Calu3 (cell line): ENCODE results near the gene FZD1. TPM values are rescaled to one million over a fixed set of nuclear protein-coding genes. Genes with fewer than 3 reads are reported as not detected.
"Not testable (repeated sequence)": the region's sequence is repeated elsewhere in the genome, so short reads cannot be mapped to it uniquely, and the experiment has no call there.

Experiments
- BruUV-seq: library from RNA; stranded (reverse); fragments of 400-500 nt; replicated peaks from 2 replicates; lab custom pipeline; 2021; lab: Mats Ljungman, UMichigan
- CTCF ChIA-PET: fragments of 300-600 bp; sonication (Branson Sonifier 250); formaldehyde crosslinking; loops from one replicate; lab custom pipeline; 2022; ENCODE audit warnings: antibody characterized with exemption; lab: Charles Lee
- DNase-seq: peaks from one replicate; pipeline ENCODE4 v3.0.0; 2022
- H3K27ac Mint-ChIP-seq: one replicate; pipeline ENCODE4 v1.8.0; 2022; ENCODE audit warnings: mixed read lengths; ENCODE audit not compliant: unreplicated experiment
- H3K27me3 Mint-ChIP-seq: one replicate; pipeline ENCODE4 v1.8.0; 2022; ENCODE audit warnings: mixed read lengths; ENCODE audit not compliant: unreplicated experiment
- H3K36me3 Mint-ChIP-seq: one replicate; pipeline ENCODE4 v1.8.0; 2022; ENCODE audit warnings: mild to moderate bottlenecking, moderate library complexity, mixed read lengths; ENCODE audit not compliant: insufficient read depth, unreplicated experiment
- H3K4me1 Mint-ChIP-seq: one replicate; pipeline ENCODE4 v1.8.0; 2022; ENCODE audit warnings: mild to moderate bottlenecking, low read depth, mixed read lengths; ENCODE audit not compliant: unreplicated experiment
- H3K4me3 Mint-ChIP-seq: one replicate; pipeline ENCODE4 v1.8.0; 2022; ENCODE audit warnings: mild to moderate bottlenecking, low read depth, moderate library complexity, mixed read lengths; ENCODE audit not compliant: unreplicated experiment
- H3K9me3 Mint-ChIP-seq: one replicate; pipeline ENCODE4 v1.8.0; 2022; ENCODE audit warnings: low read depth, mixed read lengths; ENCODE audit not compliant: unreplicated experiment
- intact Hi-C: fragments of 100-400 bp; cut with micrococcal nuclease; formaldehyde crosslinking; loops from one replicate; pipeline ENCODE4 v1.10.0; 2022; ENCODE audit not compliant: unreplicated experiment
- total RNA-seq: library from RNA; stranded (reverse); gene quantifications from 2 replicates; pipeline ENCODE4 v1.2.3, GENCODE V29; 2022
- TF ChIP-seq, protein P1 (sequence below): fragments of 200-600 bp; IDR thresholded peaks from one replicate; pipeline ENCODE4 v1.8.0; 2022; ENCODE audit warnings: antibody characterized with exemption; ENCODE audit not compliant: unreplicated experiment

The FZD1 gene
- total RNA-seq, 1 experiment from 2014 or later, result 3.7 TPM

DNA sequence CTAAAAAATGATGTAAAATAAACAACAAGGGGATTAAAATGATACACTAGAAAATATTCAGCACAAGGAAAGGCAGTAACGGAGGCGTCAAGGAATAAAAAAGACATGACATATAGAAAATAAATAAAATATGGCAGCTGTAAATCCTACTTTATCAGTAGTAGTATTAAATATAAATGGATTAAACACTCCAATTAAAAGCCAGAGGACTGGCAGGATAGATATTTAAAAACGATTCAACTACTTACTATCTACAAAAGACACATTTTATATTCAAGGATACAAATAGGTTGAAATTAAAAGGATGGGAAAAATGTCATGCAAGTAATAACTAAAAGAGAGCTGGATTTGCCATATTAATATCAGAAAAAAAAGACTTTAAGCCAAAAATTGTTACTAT lies 43.2 kb downstream of the FZD1 start:
- TF ChIP-seq, protein P1, sequence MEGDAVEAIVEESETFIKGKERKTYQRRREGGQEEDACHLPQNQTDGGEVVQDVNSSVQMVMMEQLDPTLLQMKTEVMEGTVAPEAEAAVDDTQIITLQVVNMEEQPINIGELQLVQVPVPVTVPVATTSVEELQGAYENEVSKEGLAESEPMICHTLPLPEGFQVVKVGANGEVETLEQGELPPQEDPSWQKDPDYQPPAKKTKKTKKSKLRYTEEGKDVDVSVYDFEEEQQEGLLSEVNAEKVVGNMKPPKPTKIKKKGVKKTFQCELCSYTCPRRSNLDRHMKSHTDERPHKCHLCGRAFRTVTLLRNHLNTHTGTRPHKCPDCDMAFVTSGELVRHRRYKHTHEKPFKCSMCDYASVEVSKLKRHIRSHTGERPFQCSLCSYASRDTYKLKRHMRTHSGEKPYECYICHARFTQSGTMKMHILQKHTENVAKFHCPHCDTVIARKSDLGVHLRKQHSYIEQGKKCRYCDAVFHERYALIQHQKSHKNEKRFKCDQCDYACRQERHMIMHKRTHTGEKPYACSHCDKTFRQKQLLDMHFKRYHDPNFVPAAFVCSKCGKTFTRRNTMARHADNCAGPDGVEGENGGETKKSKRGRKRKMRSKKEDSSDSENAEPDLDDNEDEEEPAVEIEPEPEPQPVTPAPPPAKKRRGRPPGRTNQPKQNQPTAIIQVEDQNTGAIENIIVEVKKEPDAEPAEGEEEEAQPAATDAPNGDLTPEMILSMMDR, result no peak
- BruUV-seq, result no TSS peak
- Mint-ChIP-seq H3K27ac (no peak overlapping the region), H3K36me3 (no peaks in the 10 kb centered on the region), H3K27me3 (no peaks in the 10 kb centered on the region), H3K9me3 (no peaks in the 10 kb centered on the region), H3K4me3 (no peak overlapping the region), H3K4me1 (no peaks in the 10 kb centered on the region)
- no peak for DNase-seq
- CTCF ChIA-PET, result no interaction called here
- intact Hi-C loops, result no loop called here

DNA sequence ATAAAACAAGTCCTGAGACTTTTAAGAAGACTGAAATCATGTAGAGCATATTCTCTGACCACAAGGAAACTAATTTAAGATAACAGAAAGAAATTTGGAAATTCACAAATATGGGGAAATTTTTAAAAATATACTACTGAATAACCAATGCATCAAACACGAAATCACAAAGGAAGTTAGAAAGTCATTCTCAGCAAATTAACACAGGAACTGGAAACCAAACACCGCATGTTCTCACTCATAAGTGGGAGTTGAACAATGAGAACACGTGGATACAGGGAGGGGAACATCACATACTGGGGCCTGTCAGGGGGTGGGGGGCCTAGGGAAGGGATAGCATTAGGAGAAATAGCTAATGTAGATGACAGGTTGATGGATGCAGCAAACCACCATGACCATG lies 44.0 kb downstream of the FZD1 start:
- CTCF ChIA-PET, H3K36me3 Mint-ChIP-seq, intact Hi-C loops, H3K27me3 Mint-ChIP-seq, H3K4me3 Mint-ChIP-seq, DNase-seq, H3K27ac Mint-ChIP-seq, BruUV-seq, H3K9me3 Mint-ChIP-seq, H3K4me1 Mint-ChIP-seq: not testable (repeated sequence)

DNA sequence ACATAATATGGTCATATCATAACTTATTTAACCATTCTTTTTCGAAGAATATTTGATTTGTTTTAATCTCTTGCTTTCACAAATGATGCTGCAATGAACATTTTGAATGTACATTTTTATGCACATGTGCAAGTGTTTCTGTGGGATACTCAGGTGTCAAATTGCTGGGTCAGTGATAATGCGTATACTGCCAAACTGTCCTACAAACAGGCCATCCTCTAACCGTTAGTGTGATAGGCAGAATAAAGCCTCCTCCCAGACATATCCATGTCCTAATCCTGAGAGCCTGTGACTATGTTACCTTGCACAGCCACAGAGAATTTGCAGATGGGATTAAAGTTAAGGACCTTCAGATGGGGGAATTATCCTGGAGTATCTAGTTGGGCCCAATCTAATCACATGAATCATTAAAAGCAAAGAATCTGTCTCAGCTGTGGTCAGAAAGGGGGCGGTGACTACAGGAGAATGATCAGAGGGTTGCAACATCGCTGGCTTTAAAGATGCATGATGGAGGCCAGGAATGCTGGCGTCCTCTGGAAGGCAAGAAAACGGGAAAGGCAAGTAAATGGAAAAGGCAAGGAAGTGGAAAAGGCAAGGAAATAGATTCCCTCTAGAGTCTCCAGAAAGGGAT lies 46.7 kb downstream of the FZD1 start:
- no peaks in the 10 kb centered on the region for H3K36me3 Mint-ChIP-seq
- intact Hi-C loops, result no loop called here
- H3K4me1 Mint-ChIP-seq, result no peaks in the 10 kb centered on the region
- no peak overlapping the region for H3K27ac Mint-ChIP-seq
- no peak overlapping the region for H3K4me3 Mint-ChIP-seq
- no peaks in the 10 kb centered on the region for H3K27me3 Mint-ChIP-seq
- DNase-seq, result no peak
- no peaks in the 10 kb centered on the region for H3K9me3 Mint-ChIP-seq
- CTCF ChIA-PET, result no interaction called here
- no TSS peak for BruUV-seq
- TF ChIP-seq, protein P1, result no peak

DNA sequence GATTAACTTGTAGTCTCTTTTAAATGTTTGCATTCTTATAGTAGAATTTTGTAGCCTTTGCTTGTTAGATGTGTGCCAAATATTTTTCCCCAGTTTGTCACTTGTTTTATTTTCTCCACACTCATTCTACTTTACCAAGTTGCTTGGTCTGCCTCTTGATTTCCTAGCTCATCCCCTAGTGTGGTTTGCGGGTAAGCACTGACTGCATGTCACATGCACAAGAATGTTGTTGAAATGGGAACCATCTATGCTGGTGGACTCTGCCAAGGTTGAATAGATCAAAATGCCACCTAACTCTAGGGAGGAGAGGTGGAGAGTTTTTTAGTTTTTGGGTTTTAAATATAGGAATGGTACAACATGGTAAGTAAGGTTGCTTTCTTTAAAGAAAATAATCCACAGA lies 47.6 kb downstream of the FZD1 start:
- Mint-ChIP-seq H3K36me3 (no peaks in the 10 kb centered on the region), H3K27me3 (no peaks in the 10 kb centered on the region), H3K27ac (no peak overlapping the region), H3K4me3 (no peak overlapping the region), H3K4me1 (no peaks in the 10 kb centered on the region), H3K9me3 (no peaks in the 10 kb centered on the region)
- TF ChIP-seq, protein P1, result no peak
- intact Hi-C loops, result no loop called here
- CTCF ChIA-PET, result no interaction called here
- DNase-seq, result no peak
- BruUV-seq, result no TSS peak

DNA sequence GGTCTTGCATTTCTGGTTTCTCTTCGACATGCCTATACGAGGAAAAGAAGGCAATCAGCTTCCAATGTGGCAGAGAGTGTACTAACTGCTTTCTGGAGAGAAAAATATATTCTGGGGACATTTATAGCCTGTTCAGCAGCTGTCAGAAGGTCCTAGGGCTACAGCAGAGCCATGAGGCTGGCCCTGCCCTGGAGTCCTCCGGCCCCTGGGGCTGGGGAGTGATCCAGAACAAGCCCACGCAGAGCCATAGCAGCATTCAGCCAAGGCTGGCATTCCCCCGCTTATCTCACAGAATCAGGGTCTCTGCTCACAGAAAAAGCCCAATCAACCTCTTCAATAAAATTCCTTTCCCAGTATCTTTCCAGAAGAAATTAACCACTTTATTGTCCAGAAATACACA lies 48.9 kb downstream of the FZD1 start:
- no peaks in the 10 kb centered on the region for H3K36me3 Mint-ChIP-seq
- no TSS peak for BruUV-seq
- TF ChIP-seq, protein P1, result no peak
- H3K27ac Mint-ChIP-seq, result no peak overlapping the region
- no peaks in the 10 kb centered on the region for H3K4me1 Mint-ChIP-seq
- H3K4me3 Mint-ChIP-seq, result no peak overlapping the region
- no peak for DNase-seq
- no peaks in the 10 kb centered on the region for H3K9me3 Mint-ChIP-seq
- H3K27me3 Mint-ChIP-seq, result no peaks in the 10 kb centered on the region
- intact Hi-C loops, result no loop called here
- CTCF ChIA-PET, result no interaction called here
